Measurements from ENCODE around the gene SNX17. TPM values are rescaled to one million over a fixed set of nuclear protein-coding genes. Genes with fewer than 3 reads are reported as not detected.

The SNX17 gene
- total and polyA plus RNA-seq, 2 of the 13 experiments (the other 11 are each of a cell fraction or from before 2014, with no cell fraction given): 75.0 to 109 TPM

DNA sequence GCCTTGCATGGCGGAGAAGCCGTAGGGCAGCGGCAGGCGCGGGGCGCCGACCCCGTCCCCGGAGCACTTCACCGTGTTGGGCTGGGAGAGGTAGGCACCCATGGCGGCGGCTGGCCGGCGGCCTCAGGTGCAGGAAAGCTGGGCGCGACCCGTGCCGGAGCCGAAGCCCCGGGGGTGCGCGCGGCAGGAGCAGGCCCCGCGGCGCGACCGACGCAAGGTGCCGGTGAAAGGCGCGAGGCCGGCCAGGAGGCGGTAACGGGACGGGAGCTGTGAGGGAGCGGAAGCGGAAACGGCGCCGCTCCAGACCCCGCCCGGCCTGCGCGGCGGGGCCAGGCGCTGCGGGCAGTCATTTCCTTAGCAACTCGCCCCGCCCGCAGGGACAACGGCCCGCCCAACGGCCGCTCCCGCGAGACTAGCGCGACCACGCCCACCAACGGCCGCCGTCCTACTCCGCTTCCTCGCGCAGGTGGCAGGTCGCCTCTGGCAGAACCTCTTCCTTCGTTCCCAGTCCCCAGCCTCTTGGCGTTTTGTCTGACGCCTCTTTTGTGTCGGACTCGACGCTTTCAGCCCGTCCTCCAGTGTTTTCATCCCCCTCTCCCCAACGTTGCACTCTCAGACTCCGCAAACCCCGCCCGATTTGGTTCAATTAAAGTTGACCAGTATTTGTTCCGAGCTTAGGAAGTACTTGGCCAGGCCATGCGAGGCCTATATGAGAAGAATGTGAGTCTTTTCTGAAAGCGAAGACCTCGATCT is 39.1 kb downstream of the SNX17 start, which contains the start of gene PPM1G (continued):
- TF ChIP-seq, protein P1, sequence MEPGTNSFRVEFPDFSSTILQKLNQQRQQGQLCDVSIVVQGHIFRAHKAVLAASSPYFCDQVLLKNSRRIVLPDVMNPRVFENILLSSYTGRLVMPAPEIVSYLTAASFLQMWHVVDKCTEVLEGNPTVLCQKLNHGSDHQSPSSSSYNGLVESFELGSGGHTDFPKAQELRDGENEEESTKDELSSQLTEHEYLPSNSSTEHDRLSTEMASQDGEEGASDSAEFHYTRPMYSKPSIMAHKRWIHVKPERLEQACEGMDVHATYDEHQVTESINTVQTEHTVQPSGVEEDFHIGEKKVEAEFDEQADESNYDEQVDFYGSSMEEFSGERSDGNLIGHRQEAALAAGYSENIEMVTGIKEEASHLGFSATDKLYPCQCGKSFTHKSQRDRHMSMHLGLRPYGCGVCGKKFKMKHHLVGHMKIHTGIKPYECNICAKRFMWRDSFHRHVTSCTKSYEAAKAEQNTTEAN (CRISPR knock-in tag; conservative IDR thresholded peaks at IDR 0.05): peak; percentile 75; the same call in 1 of the 2 replicates
- TF ChIP-seq KDM4B (CRISPR knock-in tag; IDR thresholded peaks at IDR 0.05) (no peak; the same call in 1 of the 2 replicates), NFE2 (CRISPR knock-in tag; IDR thresholded peaks at IDR 0.05) (no peak), PAF1 (CRISPR knock-in tag; IDR thresholded peaks at IDR 0.05) (no peak), IKZF4 (CRISPR knock-in tag; IDR thresholded peaks at IDR 0.05; ENCODE audit: borderline replicate concordance, low read depth, not compliant biosample characterization) (peak; percentile 97), ZMYM4 (CRISPR knock-in tag; IDR thresholded peaks at IDR 0.05) (peak; percentile 92), ZNF335 (CRISPR knock-in tag; IDR thresholded peaks at IDR 0.05) (peak; percentile 70; the same call in 1 of the 2 replicates), XBP1 (CRISPR knock-in tag; IDR thresholded peaks at IDR 0.05) (peak; percentile 64; the same call in 1 of the 2 replicates), ZNF552 (CRISPR knock-in tag; IDR thresholded peaks at IDR 0.05; ENCODE audit: borderline replicate concordance) (no peak; the same call in 1 of the 2 replicates), SOX13 (IDR thresholded peaks at IDR 0.05) (no peak), SOX13 (CRISPR knock-in tag; conservative IDR thresholded peaks at IDR 0.05 in 1 of 2, IDR thresholded peaks at IDR 0.05 in 1 of 2) (peak in 1 of 2 experiments; percentile 45; a peak in 1 of 4 replicates), RARA (CRISPR knock-in tag; IDR thresholded peaks at IDR 0.05) (no peak; the same call in none of the 2 replicates), ZFP62 (CRISPR knock-in tag; IDR thresholded peaks at IDR 0.05) (no peak; the same call in 1 of the 2 replicates), NCOA5 (CRISPR knock-in tag; IDR thresholded peaks at IDR 0.05) (no peak), ZNF777 (CRISPR knock-in tag; IDR thresholded peaks at IDR 0.05) (peak; percentile 69; the same call in 1 of the 2 replicates), SMAD9 (CRISPR knock-in tag; IDR thresholded peaks at IDR 0.05) (0 out of 2 replicates have a peak, but pooled peaks have one; percentile 14), ZNF605 (CRISPR knock-in tag; IDR thresholded peaks at IDR 0.05) (peak; percentile 98), ZNF530 (CRISPR knock-in tag; IDR thresholded peaks at IDR 0.05; ENCODE audit: low read depth) (no peak), RAD51 (IDR thresholded peaks at IDR 0.05; ENCODE audit: borderline replicate concordance) (no peak), GTF2F1 (IDR thresholded peaks at IDR 0.05; ENCODE audit: low read length) (no peak), SALL2 (CRISPR knock-in tag; IDR thresholded peaks at IDR 0.05) (peak; percentile 84), TCF7 (IDR thresholded peaks at IDR 0.05; ENCODE audit: low read depth) (no peak)
- TF ChIP-seq, protein P2, sequence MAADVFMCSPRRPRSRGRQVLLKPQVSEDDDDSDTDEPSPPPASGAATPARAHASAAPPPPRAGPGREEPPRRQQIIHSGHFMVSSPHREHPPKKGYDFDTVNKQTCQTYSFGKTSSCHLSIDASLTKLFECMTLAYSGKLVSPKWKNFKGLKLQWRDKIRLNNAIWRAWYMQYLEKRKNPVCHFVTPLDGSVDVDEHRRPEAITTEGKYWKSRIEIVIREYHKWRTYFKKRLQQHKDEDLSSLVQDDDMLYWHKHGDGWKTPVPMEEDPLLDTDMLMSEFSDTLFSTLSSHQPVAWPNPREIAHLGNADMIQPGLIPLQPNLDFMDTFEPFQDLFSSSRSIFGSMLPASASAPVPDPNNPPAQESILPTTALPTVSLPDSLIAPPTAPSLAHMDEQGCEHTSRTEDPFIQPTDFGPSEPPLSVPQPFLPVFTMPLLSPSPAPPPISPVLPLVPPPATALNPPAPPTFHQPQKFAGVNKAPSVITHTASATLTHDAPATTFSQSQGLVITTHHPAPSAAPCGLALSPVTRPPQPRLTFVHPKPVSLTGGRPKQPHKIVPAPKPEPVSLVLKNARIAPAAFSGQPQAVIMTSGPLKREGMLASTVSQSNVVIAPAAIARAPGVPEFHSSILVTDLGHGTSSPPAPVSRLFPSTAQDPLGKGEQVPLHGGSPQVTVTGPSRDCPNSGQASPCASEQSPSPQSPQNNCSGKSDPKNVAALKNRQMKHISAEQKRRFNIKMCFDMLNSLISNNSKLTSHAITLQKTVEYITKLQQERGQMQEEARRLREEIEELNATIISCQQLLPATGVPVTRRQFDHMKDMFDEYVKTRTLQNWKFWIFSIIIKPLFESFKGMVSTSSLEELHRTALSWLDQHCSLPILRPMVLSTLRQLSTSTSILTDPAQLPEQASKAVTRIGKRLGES (CRISPR knock-in tag; IDR thresholded peaks at IDR 0.05; ENCODE audit: borderline replicate concordance): no peak
- TF ChIP-seq, protein P3, sequence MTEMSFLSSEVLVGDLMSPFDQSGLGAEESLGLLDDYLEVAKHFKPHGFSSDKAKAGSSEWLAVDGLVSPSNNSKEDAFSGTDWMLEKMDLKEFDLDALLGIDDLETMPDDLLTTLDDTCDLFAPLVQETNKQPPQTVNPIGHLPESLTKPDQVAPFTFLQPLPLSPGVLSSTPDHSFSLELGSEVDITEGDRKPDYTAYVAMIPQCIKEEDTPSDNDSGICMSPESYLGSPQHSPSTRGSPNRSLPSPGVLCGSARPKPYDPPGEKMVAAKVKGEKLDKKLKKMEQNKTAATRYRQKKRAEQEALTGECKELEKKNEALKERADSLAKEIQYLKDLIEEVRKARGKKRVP (CRISPR knock-in tag; IDR thresholded peaks at IDR 0.05): peak in 1 of 2 experiments; percentile 50; a peak in 1 of 4 replicates
- TF ChIP-seq, protein P4, sequence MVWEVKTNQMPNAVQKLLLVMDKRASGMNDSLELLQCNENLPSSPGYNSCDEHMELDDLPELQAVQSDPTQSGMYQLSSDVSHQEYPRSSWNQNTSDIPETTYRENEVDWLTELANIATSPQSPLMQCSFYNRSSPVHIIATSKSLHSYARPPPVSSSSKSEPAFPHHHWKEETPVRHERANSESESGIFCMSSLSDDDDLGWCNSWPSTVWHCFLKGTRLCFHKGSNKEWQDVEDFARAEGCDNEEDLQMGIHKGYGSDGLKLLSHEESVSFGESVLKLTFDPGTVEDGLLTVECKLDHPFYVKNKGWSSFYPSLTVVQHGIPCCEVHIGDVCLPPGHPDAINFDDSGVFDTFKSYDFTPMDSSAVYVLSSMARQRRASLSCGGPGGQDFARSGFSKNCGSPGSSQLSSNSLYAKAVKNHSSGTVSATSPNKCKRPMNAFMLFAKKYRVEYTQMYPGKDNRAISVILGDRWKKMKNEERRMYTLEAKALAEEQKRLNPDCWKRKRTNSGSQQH (CRISPR knock-in tag; IDR thresholded peaks at IDR 0.05; ENCODE audit: low read depth): peak; percentile 77; the same call in 1 of the 2 replicates

Data from HepG2 (cell line).